ENCODE measurements around the gene HECW1.
"Not testable (repeated sequence)": the region's sequence is repeated elsewhere in the genome, so short reads cannot be mapped to it uniquely, and the experiment has no call there.

The HECW1 gene

GRCh38 chr7:43208242-43208641 lies 95.8 kb downstream of the HECW1 start:
- DNase-seq (ENCODE audit: low read depth, low spot score), result no peak

- not testable (repeated sequence) for DNase-seq (ENCODE audit: low read depth, low spot score)
Observed at GRCh38 chr7:43210539-43210938, 98.1 kb downstream of the HECW1 start.

GRCh38 chr7:43211286-43211685 lies 98.8 kb downstream of the HECW1 start:
- no peak for DNase-seq (ENCODE audit: low read depth, low spot score)

GRCh38 chr7:43211693-43212092 lies 99.2 kb downstream of the HECW1 start:
- DNase-seq (ENCODE audit: low read depth, low spot score), result no peak

GRCh38 chr7:43212921-43213320 lies 100.5 kb downstream of the HECW1 start:
- no peak for DNase-seq (ENCODE audit: low read depth, low spot score)

- no peak for DNase-seq (ENCODE audit: low read depth, low spot score)
Observed at GRCh38 chr7:43215061-43215460, 102.6 kb downstream of the HECW1 start.

GRCh38 chr7:43217055-43217454 lies 104.6 kb downstream of the HECW1 start:
- no peak for DNase-seq (ENCODE audit: low read depth, low spot score)

- DNase-seq (ENCODE audit: low read depth, low spot score), result not testable (repeated sequence)
Observed at GRCh38 chr7:43218901-43219300, 106.5 kb downstream of the HECW1 start.

GRCh38 chr7:43220250-43220649 lies 107.8 kb downstream of the HECW1 start:
- no peak for DNase-seq (ENCODE audit: low read depth, low spot score)

GRCh38 chr7:43220742-43221141 lies 108.3 kb downstream of the HECW1 start:
- no peak for DNase-seq (ENCODE audit: low read depth, low spot score)

GRCh38 chr7:43229801-43230200 lies 117.4 kb downstream of the HECW1 start:
- no peak for DNase-seq (ENCODE audit: low read depth, low spot score)

GRCh38 chr7:43232366-43232765 lies 119.9 kb downstream of the HECW1 start:
- DNase-seq (ENCODE audit: low read depth, low spot score), result no peak

- DNase-seq (ENCODE audit: low read depth, low spot score), result no peak
Observed at GRCh38 chr7:43234073-43234472, 121.6 kb downstream of the HECW1 start.

- DNase-seq (ENCODE audit: low read depth, low spot score), result no peak
Observed at GRCh38 chr7:43234968-43235367, 122.5 kb downstream of the HECW1 start.

GRCh38 chr7:43240565-43240964 lies 128.1 kb downstream of the HECW1 start:
- DNase-seq (ENCODE audit: low read depth, low spot score), result no peak

GRCh38 chr7:43242628-43243255 lies 130.3 kb downstream of the HECW1 start:
- DNase-seq (ENCODE audit: low read depth, low spot score), result no peak

- DNase-seq (ENCODE audit: low read depth, low spot score), result no peak
Observed at GRCh38 chr7:43244232-43244631, 131.8 kb downstream of the HECW1 start.

- DNase-seq (ENCODE audit: low read depth, low spot score), result no peak
Observed at GRCh38 chr7:43244784-43245183, 132.3 kb downstream of the HECW1 start.

GRCh38 chr7:43247757-43248156 lies 135.3 kb downstream of the HECW1 start:
- DNase-seq (ENCODE audit: low read depth, low spot score), result no peak

- DNase-seq (ENCODE audit: low read depth, low spot score), result no peak
Observed at GRCh38 chr7:43248553-43248952, 136.1 kb downstream of the HECW1 start.

- DNase-seq (ENCODE audit: low read depth, low spot score), result no peak
Observed at GRCh38 chr7:43248961-43249822, 136.7 kb downstream of the HECW1 start.

- DNase-seq (ENCODE audit: low read depth, low spot score), result no peak
Observed at GRCh38 chr7:43249823-43250145, 137.3 kb downstream of the HECW1 start.
